Stimulated activated CD4-positive, alpha-beta T cell treated with anti-CD3 and anti-CD28 coated beads, Interleukin-12 subunit alpha, Interleukin-12 subunit beta, amount 100 ng/mL, for 24 hours (primary cell): ENCODE data around the gene NAA38.

ENCODE experiments used
- DNase-seq, 2 experiments: peaks; one replicate each; pipeline ENCODE4 v3.0.0-alpha.2; 2020; ENCODE audit warnings: low read depth in 2 of 2

Gene NAA38

GRCh38 chr17:7852919-7853690, 4.3 kb downstream of the NAA38 start:
- DNase-seq: no peak

GRCh38 chr17:7852262-7852670, 5.1 kb downstream of the NAA38 start:
- no peak for DNase-seq

- peak; percentile 82 to 92 for DNase-seq
These were observed 5.7 kb downstream of the NAA38 start for GRCh38 chr17:7851438-7852261.

GRCh38 chr17:7850701-7851437, 6.5 kb downstream of the NAA38 start:
- DNase-seq: no peak

GRCh38 chr17:7849751-7850504, 7.4 kb downstream of the NAA38 start:
- no peak for DNase-seq

GRCh38 chr17:7849130-7849750, 8.1 kb downstream of the NAA38 start:
- no peak for DNase-seq

GRCh38 chr17:7848739-7849129, 8.6 kb downstream of the NAA38 start:
- no peak for DNase-seq

- no peak for DNase-seq
These were observed 9.2 kb downstream of the NAA38 start for GRCh38 chr17:7848131-7848579.

GRCh38 chr17:7846765-7847661, 10.3 kb downstream of the NAA38 start:
- DNase-seq: no peak

- no peak for DNase-seq
These were observed 11.2 kb downstream of the NAA38 start for GRCh38 chr17:7846063-7846735.

GRCh38 chr17:7845359-7846062, 11.8 kb downstream of the NAA38 start:
- DNase-seq: no peak

- peak; percentile 71 to 81 for DNase-seq
These were observed 12.8 kb downstream of the NAA38 start for GRCh38 chr17:7844292-7845154.

- DNase-seq: peak; percentile 71 to 85
These were observed 13.6 kb downstream of the NAA38 start for GRCh38 chr17:7843536-7844291.

GRCh38 chr17:7843257-7843535, 14.2 kb downstream of the NAA38 start:
- no peak for DNase-seq

- DNase-seq: peak; percentile 88 to 95
These were observed 14.7 kb downstream of the NAA38 start for GRCh38 chr17:7842380-7843256.

GRCh38 chr17:7841915-7842379, 15.4 kb downstream of the NAA38 start:
- DNase-seq: peak; percentile 78 to 81
